Esophagus squamous epithelium (tissue), 5 donors: Measurements from ENCODE around the gene SPNS3. TPM values are rescaled to one million over a fixed set of nuclear protein-coding genes. Genes with fewer than 3 reads are reported as not detected.

Experiments used
- DNase-seq: peaks from one replicate; lab custom pipeline; 2025; lab: John Stamatoyannopoulos, UW
- H3K27ac ChIP-seq, 4 donors: fragments of 200-600 bp; sonication (generic); one replicate each; pipeline ENCODE4 v1.5.1; 2016 to 2019; ENCODE audit warnings: mild to moderate bottlenecking in 1 of 4
- H3K27me3 ChIP-seq, 4 donors: fragments of 200-600 bp; sonication (generic); 1 replicate in 3 of 4; 2 replicates in 1 of 4; pipeline versions ENCODE4 v1.5.1 to v1.6.0; 2017 to 2021; ENCODE audit warnings: antibody characterized with exemption in 1 of 4
- H3K36me3 ChIP-seq, 3 donors: fragments of 200-600 bp; sonication (generic); one replicate each; pipeline ENCODE4 v1.5.1; 2016 to 2019
- H3K4me1 ChIP-seq, 3 donors: fragments of 200-600 bp; sonication (generic); one replicate each; pipeline ENCODE4 v1.5.1; 2017 to 2019
- H3K4me3 ChIP-seq, 4 donors: fragments of 200-600 bp; sonication (generic); 1 replicate in 3 of 4; 2 replicates in 1 of 4; pipeline ENCODE4 v1.5.1; 2016 to 2019; ENCODE audit warnings: mild to moderate bottlenecking in 2 of 4, moderate library complexity in 1 of 4
- H3K9me3 ChIP-seq, 3 donors: fragments of 200-600 bp; sonication (generic); one replicate each; pipeline ENCODE4 v1.5.1; 2016 to 2019
- POLR2A ChIP-seq, 4 donors: fragments of 450-650 bp; IDR thresholded peaks; one replicate each; pipeline ENCODE4 v1.6.1; 2017; ENCODE audit warnings: antibody characterized with exemption in 4 of 4, mild to moderate bottlenecking in 4 of 4, moderate library complexity in 3 of 4
- WGBS, 2 donors: methylation state at CpG; one replicate each; pipeline ENCODE4 v1.1.5; 2018; 5-methylcytosine and 5-hydroxymethylcytosine counted together
- intact Hi-C: fragments of 100-400 bp; cut with DNase I; formaldehyde crosslinking; loops from one replicate; pipeline ENCODE4 v1.15.0; 2022
- total RNA-seq, 4 donors: library from RNA; depleted of rRNA; stranded (reverse); fragments of >200 nt; gene quantifications; one replicate each; pipeline ENCODE4 v1.1.0, GENCODE V29; 2016
- TF ChIP-seq, protein P1 (sequence below), 6 experiments: fragments of 450-650 bp in 4 of 6; fragments of 200-600 bp in 2 of 6; sonication (generic) in 2 of 6; IDR thresholded peaks; one replicate each; pipeline ENCODE4 v1.5.1; 2016 to 2019; ENCODE audit warnings: antibody characterized with exemption in 6 of 6, mild to moderate bottlenecking in 4 of 6, moderate library complexity in 4 of 6
- donor health status: DM: yes; HTN: yes; CAD: no.

The SPNS3 gene
- total RNA-seq, 4 donors from 2014 or later = 0.27 TPM; not detected in 3

DNA sequence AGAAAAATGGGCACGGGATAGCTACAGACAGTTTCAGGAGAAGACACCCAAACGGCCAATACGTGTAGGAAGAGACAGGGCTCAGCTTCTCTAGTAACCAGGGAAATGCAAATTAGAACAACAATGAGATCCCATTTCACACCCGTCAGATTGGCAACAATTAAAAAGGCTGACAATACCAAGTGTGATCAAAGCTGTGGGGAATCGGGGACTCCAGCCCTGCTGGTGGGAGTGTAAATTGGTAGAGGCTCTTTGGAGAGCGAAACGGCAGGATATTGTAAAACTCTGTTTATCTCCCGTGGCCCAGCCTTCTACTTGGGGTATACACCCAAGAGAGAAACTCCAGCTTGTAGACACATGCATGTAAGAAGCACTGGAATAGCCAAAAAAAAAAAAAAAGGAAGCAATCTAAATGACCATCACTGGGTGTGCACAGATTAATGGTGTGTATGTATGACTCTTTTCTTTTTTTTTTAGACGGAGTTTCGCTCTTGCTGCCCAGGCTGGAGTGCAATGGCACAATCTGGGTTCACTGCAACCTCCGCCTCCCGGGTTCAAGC, 93.9 kb downstream of the SPNS3 start:
- H3K36me3 ChIP-seq = peaks cover 0 to 4% (median 0%) of the 10 kb centered on the region in 3 donors
- no peaks in the 10 kb centered on the region for H3K9me3 ChIP-seq
- H3K27me3 ChIP-seq = peaks cover 0 to 19% (median 0%) of the 10 kb centered on the region in 4 donors
- H3K4me1 ChIP-seq = peaks cover 0 to 70% (median 6%) of the 10 kb centered on the region in 3 donors
- no peak overlapping the region for H3K4me3 ChIP-seq
- intact Hi-C loops = no loop called here
- TF ChIP-seq POLR2A (IDR thresholded peaks at IDR 0.05) = no peak
- TF ChIP-seq, protein P1, sequence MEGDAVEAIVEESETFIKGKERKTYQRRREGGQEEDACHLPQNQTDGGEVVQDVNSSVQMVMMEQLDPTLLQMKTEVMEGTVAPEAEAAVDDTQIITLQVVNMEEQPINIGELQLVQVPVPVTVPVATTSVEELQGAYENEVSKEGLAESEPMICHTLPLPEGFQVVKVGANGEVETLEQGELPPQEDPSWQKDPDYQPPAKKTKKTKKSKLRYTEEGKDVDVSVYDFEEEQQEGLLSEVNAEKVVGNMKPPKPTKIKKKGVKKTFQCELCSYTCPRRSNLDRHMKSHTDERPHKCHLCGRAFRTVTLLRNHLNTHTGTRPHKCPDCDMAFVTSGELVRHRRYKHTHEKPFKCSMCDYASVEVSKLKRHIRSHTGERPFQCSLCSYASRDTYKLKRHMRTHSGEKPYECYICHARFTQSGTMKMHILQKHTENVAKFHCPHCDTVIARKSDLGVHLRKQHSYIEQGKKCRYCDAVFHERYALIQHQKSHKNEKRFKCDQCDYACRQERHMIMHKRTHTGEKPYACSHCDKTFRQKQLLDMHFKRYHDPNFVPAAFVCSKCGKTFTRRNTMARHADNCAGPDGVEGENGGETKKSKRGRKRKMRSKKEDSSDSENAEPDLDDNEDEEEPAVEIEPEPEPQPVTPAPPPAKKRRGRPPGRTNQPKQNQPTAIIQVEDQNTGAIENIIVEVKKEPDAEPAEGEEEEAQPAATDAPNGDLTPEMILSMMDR (IDR thresholded peaks at IDR 0.05) = no peak
- DNase-seq = no peak
- WGBS, 2 donors = 60 to 67% methylated on average over 12 of the region's 12 CpGs
- peak overlapping the region in 3 of 4 donors; percentile 7 to 60 (median 26) for H3K27ac ChIP-seq

GRCh38 chr17:4529533-4530152, 95.9 kb downstream of the SPNS3 start:
- Histone ChIP-seq H3K27ac (peak overlapping the region; percentile 10 to 79 (median 54)), H3K36me3 (peaks cover 0 to 10% (median 0%) of the 10 kb centered on the region in 3 donors), H3K4me1 (peaks cover 12 to 75% (median 21%) of the 10 kb centered on the region in 3 donors), H3K27me3 (peaks cover 0 to 37% (median 0%) of the 10 kb centered on the region in 4 donors), H3K4me3 (no peak overlapping the region), H3K9me3 (no peaks in the 10 kb centered on the region)
- WGBS, 2 donors = 69 to 77% methylated on average over 12 to 13 of the region's 13 CpGs
- intact Hi-C loops = no loop called here
- no peak for DNase-seq
- no peak for TF ChIP-seq POLR2A (IDR thresholded peaks at IDR 0.05)
- TF ChIP-seq, protein P1 (IDR thresholded peaks at IDR 0.05) = no peak

- Histone ChIP-seq H3K4me3 (no peak overlapping the region), H3K36me3 (peaks cover 0 to 10% (median 0%) of the 10 kb centered on the region in 3 donors), H3K9me3 (no peaks in the 10 kb centered on the region), H3K4me1 (peaks cover 12 to 86% (median 31%) of the 10 kb centered on the region in 3 donors), H3K27ac (peak overlapping the region; percentile 31 to 79 (median 56)), H3K27me3 (peaks cover 0 to 45% (median 0%) of the 10 kb centered on the region in 4 donors)
- 47 to 71% methylated on average over 3 to 11 of the region's 30 CpGs for WGBS, 2 donors
- no peak for DNase-seq
- TF ChIP-seq, protein P1 (IDR thresholded peaks at IDR 0.05) = no peak
- no peak for TF ChIP-seq POLR2A (IDR thresholded peaks at IDR 0.05)
- intact Hi-C loops = no loop called here
Observed at GRCh38 chr17:4530799-4531730, 97.3 kb downstream of the SPNS3 start.

DNA sequence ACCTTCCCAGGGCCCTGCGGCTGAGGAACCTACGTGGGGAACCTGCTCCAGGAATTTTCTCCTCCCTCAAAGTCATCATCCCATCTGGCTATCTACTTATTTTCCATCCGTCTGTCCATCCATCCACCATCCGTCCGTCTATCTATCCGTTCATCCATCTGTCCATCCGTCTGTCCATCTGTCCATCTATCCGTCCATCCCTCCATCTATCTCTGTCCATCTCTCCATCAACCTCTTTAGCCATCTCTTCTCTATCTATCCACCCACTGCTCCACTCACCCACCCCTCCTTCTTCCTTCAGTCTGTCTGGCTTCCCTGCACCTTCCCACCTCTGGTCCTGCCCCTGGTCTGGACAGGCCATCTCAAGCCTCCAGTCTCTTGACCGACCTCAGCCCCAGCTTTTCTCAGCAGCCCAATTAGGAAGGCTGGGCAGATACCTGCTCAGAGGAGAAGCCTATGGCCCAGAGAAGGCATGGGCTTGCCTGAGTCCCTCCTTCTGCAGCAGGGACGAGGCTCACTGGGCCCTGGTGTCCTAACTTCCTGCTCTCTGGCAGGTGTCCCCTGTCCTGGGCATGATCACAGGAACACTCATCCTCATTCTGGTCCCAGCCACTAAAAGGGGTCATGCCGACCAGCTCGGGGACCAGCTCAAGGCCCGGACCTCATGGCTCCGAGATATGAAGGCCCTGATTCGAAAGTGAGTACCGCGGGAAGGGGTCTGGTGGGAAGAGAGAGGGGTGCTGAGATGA, 98.4 kb downstream of the SPNS3 start:
- intact Hi-C loops = no loop called here
- Histone ChIP-seq H3K9me3 (no peaks in the 10 kb centered on the region), H3K27ac (peak overlapping the region in 3 of 4 donors; percentile 18 to 76 (median 39)), H3K4me1 (peaks cover 22 to 89% (median 42%) of the 10 kb centered on the region in 3 donors), H3K4me3 (no peak overlapping the region), H3K27me3 (peaks cover 0 to 45% (median 0%) of the 10 kb centered on the region in 4 donors), H3K36me3 (peaks cover 0 to 11% (median 0%) of the 10 kb centered on the region in 3 donors)
- WGBS, 2 donors = 82 to 84% methylated on average over 9 to 11 of the region's 17 CpGs
- DNase-seq = no peak
- no peak for TF ChIP-seq POLR2A (IDR thresholded peaks at IDR 0.05)
- TF ChIP-seq, protein P1 (IDR thresholded peaks at IDR 0.05) = no peak
